Upper lobe of right lung (tissue), 1 donor: Measurements from ENCODE around the gene CDYL2. TPM values are rescaled to one million over a fixed set of nuclear protein-coding genes. Genes with fewer than 3 reads are reported as not detected.

Experiments used
- ATAC-seq: fragments of 200-7000 bp; cut with Tn5 transposase; one replicate; pipeline ENCODE4 v1.9.1; 2020; ENCODE audit warnings: mild to moderate bottlenecking, moderate library complexity
- DNase-seq: peaks from one replicate; pipeline ENCODE4 v3.0.0-alpha.2; 2020
- H3K27ac ChIP-seq: fragments of 200-600 bp; one replicate; pipeline ENCODE4 v1.8.0; 2022
- H3K27me3 ChIP-seq: fragments of 200-600 bp; one replicate; pipeline ENCODE4 v1.8.0; 2022; ENCODE audit warnings: mild to moderate bottlenecking
- H3K36me3 ChIP-seq: fragments of 200-600 bp; one replicate; pipeline ENCODE4 v1.8.0; 2022
- H3K4me1 ChIP-seq: fragments of 200-600 bp; one replicate; pipeline ENCODE4 v1.8.0; 2022
- H3K4me3 ChIP-seq: fragments of 200-600 bp; one replicate; pipeline ENCODE4 v1.8.0; 2022; ENCODE audit warnings: mild to moderate bottlenecking
- H3K9me3 ChIP-seq: fragments of 200-600 bp; one replicate; pipeline ENCODE4 v1.8.0; 2022
- CTCF ChIP-seq: fragments of 200-600 bp; IDR thresholded peaks from one replicate; pipeline ENCODE4 v1.8.0; 2022; ENCODE audit warnings: antibody characterized with exemption
- intact Hi-C: fragments of 100-400 bp; cut with DNase I; formaldehyde crosslinking; loops from one replicate; pipeline ENCODE4 v1.11.0; 2022
- total RNA-seq: library from RNA; stranded (reverse); fragmentation: NEBNext Ultra II Directional; extraction: Animal tissue kit (Norgen Biotek cat#: 25700); gene quantifications from one replicate; pipeline ENCODE4 v1.2.1, GENCODE V29; 2021
- donor health status: DM: no; HTN: yes; CAD: no; lungs with severe emphysema.

Gene CDYL2
- total RNA-seq, 1 donor from 2014 or later = 21.0 TPM

- intact Hi-C loops = no loop called here
- DNase-seq (no peak), ATAC-seq (no peak)
- H3K4me1 ChIP-seq = no peaks in the 10 kb centered on the region
- no peak overlapping the region for H3K4me3 ChIP-seq
- no peaks in the 10 kb centered on the region for H3K27me3 ChIP-seq
- no peak for TF ChIP-seq CTCF
- no peaks in the 10 kb centered on the region for H3K9me3 ChIP-seq
- no peak overlapping the region for H3K27ac ChIP-seq
- peaks cover 12% of the 10 kb centered on the region for H3K36me3 ChIP-seq
Observed at GRCh38 chr16:80601182-80601581, 203.2 kb downstream of the CDYL2 start.

- Histone ChIP-seq H3K27me3 (no peaks in the 10 kb centered on the region), H3K4me1 (no peaks in the 10 kb centered on the region), H3K4me3 (no peak overlapping the region), H3K9me3 (no peaks in the 10 kb centered on the region), H3K27ac (no peak overlapping the region), H3K36me3 (peaks cover 10% of the 10 kb centered on the region)
- intact Hi-C loops = no loop called here
- no peak for DNase-seq
- no peak for TF ChIP-seq CTCF
- no peak for ATAC-seq
Observed at GRCh38 chr16:80599466-80599865, 204.9 kb downstream of the CDYL2 start.

GRCh38 chr16:80596507-80597207 lies 207.7 kb downstream of the CDYL2 start:
- no peaks in the 10 kb centered on the region for H3K9me3 ChIP-seq
- intact Hi-C loops = no loop called here
- no peak overlapping the region for H3K27ac ChIP-seq
- H3K36me3 ChIP-seq = no peaks in the 10 kb centered on the region
- no peak overlapping the region for H3K4me3 ChIP-seq
- no peak for TF ChIP-seq CTCF
- ATAC-seq (no peak), DNase-seq (no peak)
- no peaks in the 10 kb centered on the region for H3K4me1 ChIP-seq
- H3K27me3 ChIP-seq = no peaks in the 10 kb centered on the region

GRCh38 chr16:80594756-80595155 lies 209.6 kb downstream of the CDYL2 start:
- Histone ChIP-seq H3K27ac (no peak overlapping the region), H3K36me3 (no peaks in the 10 kb centered on the region), H3K4me3 (no peak overlapping the region), H3K4me1 (no peaks in the 10 kb centered on the region), H3K9me3 (no peaks in the 10 kb centered on the region), H3K27me3 (no peaks in the 10 kb centered on the region)
- DNase-seq = no peak
- no peak for ATAC-seq
- TF ChIP-seq CTCF = no peak
- intact Hi-C loops = no loop called here

GRCh38 chr16:80592273-80592672 lies 212.1 kb downstream of the CDYL2 start:
- DNase-seq (no peak), ATAC-seq (no peak)
- intact Hi-C loops = no loop called here
- H3K9me3 ChIP-seq = no peaks in the 10 kb centered on the region
- TF ChIP-seq CTCF = no peak
- no peaks in the 10 kb centered on the region for H3K36me3 ChIP-seq
- no peak overlapping the region for H3K4me3 ChIP-seq
- no peaks in the 10 kb centered on the region for H3K27me3 ChIP-seq
- H3K4me1 ChIP-seq = no peaks in the 10 kb centered on the region
- no peak overlapping the region for H3K27ac ChIP-seq
